Activated B cell treated with CpG ODN at 0.5 μM for 24 hours (primary cell): ENCODE measurements around the gene OPRM1. TPM values are rescaled to one million over a fixed set of nuclear protein-coding genes. Genes with fewer than 3 reads are reported as not detected.
"Not testable (repeated sequence)": the region's sequence is repeated elsewhere in the genome, so short reads cannot be mapped to it uniquely, and the experiment has no call there.

ENCODE experiments used
- ATAC-seq: fragments of 200-7000 bp; cut with Tn5 transposase; one replicate; pipeline ENCODE4 v1.10.0; 2021; ENCODE audit warnings: low read depth, mild to moderate bottlenecking, moderate library complexity
- CTCF ChIA-PET: fragments of 350-600 bp; sonication (Branson Sonifier 250); formaldehyde crosslinking; loops from one replicate; lab custom pipeline; 2021; ENCODE audit warnings: antibody characterized with exemption; lab: Charles Lee
- POLR2A ChIA-PET: fragments of 350-600 bp; sonication (Branson Sonifier 250); formaldehyde crosslinking; loops from one replicate; lab custom pipeline; 2021; ENCODE audit warnings: antibody characterized with exemption; lab: Charles Lee
- DNase-seq: peaks from one replicate; pipeline ENCODE4 v3.0.0; 2022
- H3K27ac Mint-ChIP-seq: one replicate; pipeline ENCODE4 v1.8.0; 2020; ENCODE audit warnings: mixed read lengths
- H3K27me3 Mint-ChIP-seq: one replicate; pipeline ENCODE4 v1.8.0; 2021; ENCODE audit warnings: mixed read lengths
- H3K36me3 Mint-ChIP-seq: one replicate; pipeline ENCODE4 v1.8.0; 2021; ENCODE audit warnings: low read depth, mixed read lengths
- H3K4me1 Mint-ChIP-seq: one replicate; pipeline ENCODE4 v1.8.0; 2021; ENCODE audit warnings: mixed read lengths
- H3K4me3 Mint-ChIP-seq: one replicate; pipeline ENCODE4 v1.8.0; 2020; ENCODE audit warnings: mild to moderate bottlenecking, mixed read lengths
- H3K9me3 Mint-ChIP-seq: one replicate; pipeline ENCODE4 v1.8.0; 2020; ENCODE audit warnings: mixed read lengths
- CTCF ChIP-seq: fragments of 200-600 bp; IDR thresholded peaks from one replicate; pipeline ENCODE4 v1.8.0; 2022; ENCODE audit warnings: antibody characterized with exemption, mild to moderate bottlenecking
- intact Hi-C: fragments of 100-400 bp; cut with micrococcal nuclease; formaldehyde crosslinking; loops from one replicate; pipeline ENCODE4 v1.15.1; 2024
- total RNA-seq: library from RNA; stranded (reverse); gene quantifications from 2 replicates; pipeline ENCODE4 v1.2.3, GENCODE V29; 2022

Gene OPRM1
- total RNA-seq, 1 donor from 2014 or later, result not detected

GRCh38 chr6:154071711-154072110 lies 32.7 kb downstream of the OPRM1 start:
- no peak for ATAC-seq
- no peaks in the 10 kb centered on the region for H3K36me3 Mint-ChIP-seq
- H3K27me3 Mint-ChIP-seq, result no peaks in the 10 kb centered on the region

GRCh38 chr6:154078596-154078995 lies 39.6 kb downstream of the OPRM1 start:
- H3K27ac Mint-ChIP-seq, DNase-seq, ATAC-seq, H3K27me3 Mint-ChIP-seq, H3K9me3 Mint-ChIP-seq, H3K4me3 Mint-ChIP-seq, intact Hi-C loops, H3K4me1 Mint-ChIP-seq, H3K36me3 Mint-ChIP-seq, POLR2A ChIA-PET, CTCF ChIA-PET: not testable (repeated sequence)

More at GRCh38 chr6:154071711-154072110, 32.7 kb downstream of the OPRM1 start:
- no peak overlapping the region for H3K4me3 Mint-ChIP-seq
- no peak for TF ChIP-seq CTCF
- ChIA-PET CTCF (no interaction called here), POLR2A (no interaction called here)
- no peaks in the 10 kb centered on the region for H3K9me3 Mint-ChIP-seq
- intact Hi-C loops, result no loop called here
- H3K27ac Mint-ChIP-seq, result no peak overlapping the region
- DNase-seq, result no peak
- no peaks in the 10 kb centered on the region for H3K4me1 Mint-ChIP-seq

- no peak overlapping the region for H3K27ac Mint-ChIP-seq
- ATAC-seq, result no peak
Observed at GRCh38 chr6:154080461-154081189, 41.6 kb downstream of the OPRM1 start.

GRCh38 chr6:154086510-154086909 lies 47.5 kb downstream of the OPRM1 start:
- no peak for TF ChIP-seq CTCF
- no peak for ATAC-seq
- no peak overlapping the region for H3K4me3 Mint-ChIP-seq
- no peaks in the 10 kb centered on the region for H3K4me1 Mint-ChIP-seq
- POLR2A ChIA-PET, result no interaction called here
- no peak for DNase-seq
- CTCF ChIA-PET, result no interaction called here
- no peaks in the 10 kb centered on the region for H3K9me3 Mint-ChIP-seq
- H3K27me3 Mint-ChIP-seq, result no peaks in the 10 kb centered on the region
- intact Hi-C loops, result no loop called here
- no peak overlapping the region for H3K27ac Mint-ChIP-seq
- H3K36me3 Mint-ChIP-seq, result no peaks in the 10 kb centered on the region

More at GRCh38 chr6:154080461-154081189, 41.6 kb downstream of the OPRM1 start:
- H3K4me3 Mint-ChIP-seq, result no peak overlapping the region
- no peaks in the 10 kb centered on the region for H3K9me3 Mint-ChIP-seq
- no peaks in the 10 kb centered on the region for H3K27me3 Mint-ChIP-seq
- H3K36me3 Mint-ChIP-seq, result no peaks in the 10 kb centered on the region
- intact Hi-C loops, result no loop called here
- no peak for DNase-seq
- CTCF ChIA-PET, result no interaction called here
- no peak for TF ChIP-seq CTCF
- H3K4me1 Mint-ChIP-seq, result no peaks in the 10 kb centered on the region
- POLR2A ChIA-PET, result no interaction called here

GRCh38 chr6:154092326-154092962 lies 53.4 kb downstream of the OPRM1 start:
- no peak for DNase-seq
- CTCF ChIA-PET, result no interaction called here
- no peak for ATAC-seq
- Mint-ChIP-seq H3K4me1 (no peaks in the 10 kb centered on the region), H3K4me3 (no peak overlapping the region), H3K27me3 (no peaks in the 10 kb centered on the region), H3K36me3 (no peaks in the 10 kb centered on the region), H3K9me3 (peaks cover 3% of the 10 kb centered on the region), H3K27ac (no peak overlapping the region)
- POLR2A ChIA-PET, result no interaction called here
- intact Hi-C loops, result no loop called here
- TF ChIP-seq CTCF, result no peak
